Pancreas (tissue), 10 donors: Measurements from ENCODE around the gene TIMM10B. TPM values are rescaled to one million over a fixed set of nuclear protein-coding genes. Genes with fewer than 3 reads are reported as not detected.

Experiments
- ATAC-seq, 4 donors: fragments of 200-7000 bp; cut with Tn5 transposase; one replicate each; pipeline versions ENCODE4 v1.8.0 to v1.9.1; 2020; ENCODE audit warnings: mild to moderate bottlenecking in 4 of 4, moderate library complexity in 4 of 4
- DNase-seq, 6 donors: peaks; one replicate each; pipeline ENCODE4 v3.0.0-alpha.2; 2020
- FAIRE-seq: peaks from 2 replicates; lab custom pipeline; 2012; peaks lifted over from hg19 to GRCh38; lab: Jason Lieb, UNC
- H3K27ac ChIP-seq, 4 donors: fragments of 200-600 bp; sonication (generic); 1 replicate in 3 of 4; 2 replicates in 1 of 4; pipeline versions ENCODE4 v1.5.0 to v1.8.0; 2020
- H3K27me3 ChIP-seq, 4 donors: fragments of 200-600 bp; one replicate each; pipeline ENCODE4 v1.8.0; 2021
- H3K36me3 ChIP-seq, 3 donors: fragments of 200-600 bp; sonication (generic) in 1 of 3; one replicate each; pipeline versions ENCODE4 v1.5.0 to v1.8.0; 2020 to 2021
- H3K4me1 ChIP-seq, 3 donors: fragments of 200-600 bp; one replicate each; pipeline ENCODE4 v1.8.0; 2021
- H3K4me3 ChIP-seq, 4 donors: fragments of 200-600 bp; sonication (generic) in 2 of 4; one replicate each; pipeline versions ENCODE4 v1.5.0 to v1.8.0; 2020 to 2021
- H3K9me3 ChIP-seq, 4 donors: fragments of 200-600 bp; one replicate each; pipeline ENCODE4 v1.8.0; 2021
- CTCF ChIP-seq, 4 donors: fragments of 200-600 bp; sonication (generic) in 3 of 4; IDR thresholded peaks; one replicate each; pipeline versions ENCODE4 v1.5.0 to v1.8.0; 2021; ENCODE audit warnings: antibody characterized with exemption in 4 of 4
- WGBS, 2 donors: extraction: QIAGEN DNeasy Blood & Tissue Kit; methylation state at CpG; one replicate each; pipeline ENCODE4 v1.1.7; 2013; 5-methylcytosine and 5-hydroxymethylcytosine counted together
- intact Hi-C, 3 donors: fragments of 100-400 bp; cut with DNase I; formaldehyde crosslinking; loops; one replicate each; pipeline versions ENCODE4 v1.11.1 to v1.14.2; 2022
- polyA plus RNA-seq, 2 donors: library from polyadenylated mRNA; stranded (reverse); fragments of 200-250 nt; gene quantifications; one replicate each; pipeline ENCODE4 v1.2.3, GENCODE V29; 2013
- total RNA-seq, 6 donors: library from RNA; stranded (reverse); fragmentation: NEBNext Ultra II Directional in 4 of 6; extraction: Animal tissue kit (Norgen Biotek cat#: 25700) in 4 of 6; gene quantifications; one replicate each; pipeline versions ENCODE4 v1.2.1 to v1.2.4, GENCODE V29; 2021 to 2023
- donor health status: healthy with polysubstance abuse.
- donor health status: DM: no; HTN: no; CAD: no; lungs with moderate emphysema.
- donor health status: DM: no; HTN: no; CAD: no.
- donor health status: control.
- donor health status: control.
- donor health status: Bipolar disorder and iron deficiency.
- donor health status: DM: yes; HTN: yes; CAD: no.
- donor health status: DM: no; HTN: no; CAD: no.
- donor health status: DM: no; HTN: no; CAD: no.
- donor health status: DM: yes; HTN: yes; CAD: no.

TIMM10B gene
- total and polyA plus RNA-seq, 8 donors: 8.2 to 20.9 (median 16.1) TPM

DNA sequence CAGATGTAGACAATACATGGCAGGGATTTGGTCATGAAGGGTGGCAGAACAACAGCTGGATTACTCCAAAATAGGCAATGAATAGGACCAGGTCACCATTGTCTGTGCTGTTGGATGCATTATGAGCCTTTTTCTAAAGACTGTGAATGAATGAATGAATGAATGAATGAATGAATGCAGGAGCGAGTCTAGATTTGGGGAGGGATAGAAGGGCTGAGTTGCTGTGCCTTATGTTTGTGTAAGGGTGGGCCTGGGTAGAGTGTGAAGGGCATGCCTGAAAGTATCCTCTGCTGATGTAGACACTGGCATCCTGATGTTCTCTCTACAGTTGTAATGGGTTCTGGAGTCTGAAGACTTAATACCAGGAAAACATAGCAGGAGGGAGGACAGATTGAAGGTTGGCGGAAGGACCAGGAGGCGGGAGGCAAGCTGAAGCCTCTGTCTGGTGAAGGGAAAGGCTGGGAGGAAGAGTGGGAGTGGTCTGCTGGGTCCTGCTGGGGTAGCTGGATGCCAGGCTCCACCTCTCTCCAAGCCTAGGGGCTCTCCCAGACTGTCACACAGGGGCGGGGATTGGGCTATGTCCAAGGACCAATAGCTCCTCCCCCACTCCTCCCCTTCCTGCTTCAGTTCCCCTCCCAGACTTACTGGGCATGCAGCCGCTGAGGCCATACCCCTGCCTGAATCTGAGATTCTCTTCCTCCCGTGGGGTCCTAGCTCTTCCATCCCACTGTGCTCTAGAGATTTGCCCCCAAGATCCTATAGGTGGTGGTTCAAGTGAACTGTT lies 12.4 kb upstream of the TIMM10B start:
- Histone ChIP-seq H3K9me3 (no peaks in the 10 kb centered on the region), H3K36me3 (no peaks in the 10 kb centered on the region), H3K4me3 (no peak overlapping the region), H3K4me1 (peaks cover 0 to 11% (median 4%) of the 10 kb centered on the region in 3 donors), H3K27ac (no peak overlapping the region), H3K27me3 (no peaks in the 10 kb centered on the region)
- intact Hi-C loops: no loop called here
- no peak for TF ChIP-seq CTCF (IDR thresholded peaks at IDR 0.05)
- ATAC-seq (peak in 3 of 4 donors; percentile 35 to 80 (median 79)), DNase-seq (peak in 5 of 6 donors; percentile 62 to 84 (median 70)), FAIRE-seq (no peak)
- 54 to 56% methylated on average over 5 to 6 of the region's 6 CpGs for WGBS, 2 donors

- TF ChIP-seq CTCF (IDR thresholded peaks at IDR 0.05): no peak
- Histone ChIP-seq H3K27ac (peak overlapping the region in 1 of 4 donors; percentile 19), H3K27me3 (no peaks in the 10 kb centered on the region), H3K36me3 (no peaks in the 10 kb centered on the region), H3K4me3 (no peak overlapping the region), H3K9me3 (no peaks in the 10 kb centered on the region), H3K4me1 (peaks cover 0 to 14% (median 6%) of the 10 kb centered on the region in 3 donors)
- ATAC-seq (no peak), DNase-seq (no peak), FAIRE-seq (no peak)
- intact Hi-C loops: no loop called here
- WGBS, 2 donors: 81 to 91% methylated on average over 1 of the region's 1 CpG
Observed at GRCh38 chr11:6469599-6469998, 11.7 kb upstream of the TIMM10B start.

- H3K4me1 ChIP-seq: peaks cover 3 to 33% (median 12%) of the 10 kb centered on the region in 3 donors
- H3K36me3 ChIP-seq: peaks cover 0 to 9% (median 3%) of the 10 kb centered on the region in 3 donors
- no peak for FAIRE-seq
- no peak for DNase-seq
- peak overlapping the region; percentile 63 to 80 (median 68) for H3K4me3 ChIP-seq
- no peaks in the 10 kb centered on the region for H3K27me3 ChIP-seq
- H3K9me3 ChIP-seq: no peaks in the 10 kb centered on the region
- H3K27ac ChIP-seq: no peak overlapping the region
- intact Hi-C loops: no loop called here
- WGBS, 2 donors: 30 to 71% methylated on average over 1 of the region's 1 CpG
- TF ChIP-seq CTCF (IDR thresholded peaks at IDR 0.05): no peak
- ATAC-seq: no peak
Observed at GRCh38 chr11:6472934-6473333, 8.4 kb upstream of the TIMM10B start.

GRCh38 chr11:6473451-6474412 lies 7.6 kb upstream of the TIMM10B start, which contains the start of gene TRIM3:
TSS of gene TRIM3 (minus strand) at chr11:6473941. CDS start at chr11:6465695, 8,246 bp downstream.
- WGBS, 2 donors: 1% methylated on average over 56 to 87 of the region's 87 CpGs
- FAIRE-seq: no peak

More at GRCh38 chr11:6473451-6474412, 7.6 kb upstream of the TIMM10B start, which contains the start of gene TRIM3:
- no peak for TF ChIP-seq CTCF (IDR thresholded peaks at IDR 0.05)
- ATAC-seq: peak; percentile 79 to 86 (median 82)
- H3K4me3 ChIP-seq: peak within 1 kb of the TSS; percentile 63 to 80 (median 68)
- intact Hi-C loops: no loop called here
- no peaks in the 10 kb centered on the region for H3K9me3 ChIP-seq
- peak; percentile 93 to 98 (median 96) for DNase-seq
- H3K27ac ChIP-seq: peak within 1 kb of the TSS; percentile 91 to 95 (median 94)
- H3K36me3 ChIP-seq: peaks cover 0 to 14% (median 11%) of the 10 kb centered on the region in 3 donors
- peaks cover 3 to 33% (median 12%) of the 10 kb centered on the region in 3 donors for H3K4me1 ChIP-seq
- no peaks in the 10 kb centered on the region for H3K27me3 ChIP-seq
